ENCODE results near the gene MTSS2. TPM values are rescaled to one million over a fixed set of nuclear protein-coding genes. Genes with fewer than 3 reads are reported as not detected.
"Not testable (repeated sequence)": the region's sequence is repeated elsewhere in the genome, so short reads cannot be mapped to it uniquely, and the experiment has no call there.

The MTSS2 gene
- total RNA-seq, 2 experiments from 2014 or later: 4.6 to 4.8 TPM

DNA sequence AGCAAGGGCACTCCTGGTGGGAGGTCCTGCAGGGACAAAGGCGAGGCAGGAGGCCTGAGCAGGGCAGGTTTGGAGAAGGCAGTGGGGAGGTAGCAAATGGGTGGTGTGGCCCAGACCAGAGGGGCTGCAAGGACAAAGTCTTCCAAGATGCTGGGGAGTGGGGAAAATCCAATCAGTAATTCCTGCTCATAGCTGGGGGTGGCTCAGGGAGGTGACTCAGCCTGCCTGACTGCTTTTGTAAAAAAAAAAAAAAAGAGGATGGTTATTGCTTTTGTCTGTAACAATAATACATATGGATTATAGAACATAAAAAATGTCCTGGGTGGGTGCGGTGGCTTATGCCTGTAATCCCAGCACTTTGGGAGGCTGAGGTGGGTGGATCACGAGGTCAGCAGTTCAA, 34.3 kb downstream of the MTSS2 start:
- no peak overlapping the region for H3K27ac Mint-ChIP-seq
- ATAC-seq (ENCODE audit: low read depth): no peak
- no peak overlapping the region for H3K4me3 Mint-ChIP-seq
- peaks cover 4% of the 10 kb centered on the region for H3K4me1 Mint-ChIP-seq
- H3K36me3 Mint-ChIP-seq: no peaks in the 10 kb centered on the region
- POLR2A ChIA-PET: no interaction called here
- no peak for DNase-seq
- no peaks in the 10 kb centered on the region for H3K9me3 Mint-ChIP-seq
- peaks cover 6% of the 10 kb centered on the region for H3K27me3 Mint-ChIP-seq

DNA sequence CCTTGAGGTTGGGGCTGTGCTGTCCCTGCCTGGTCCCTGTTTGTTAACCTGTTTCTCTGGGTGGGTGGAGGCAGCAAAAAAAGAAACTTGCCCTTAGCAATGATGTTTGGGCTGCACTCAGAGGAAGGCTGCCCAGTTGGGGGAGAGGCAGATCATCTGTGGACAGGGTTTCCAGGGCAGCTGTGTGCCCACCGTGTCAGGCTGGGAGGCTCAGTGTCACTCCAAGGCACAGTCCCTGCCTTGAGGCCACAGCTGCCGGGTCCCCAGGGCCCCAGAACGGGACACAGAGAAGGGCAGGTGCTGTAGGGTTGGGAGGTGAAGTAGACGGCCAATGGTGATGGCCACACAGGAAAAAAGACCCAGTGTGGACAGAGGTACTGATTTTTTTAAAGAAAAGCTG, 35.6 kb downstream of the MTSS2 start:
- Mint-ChIP-seq H3K27me3 (peaks cover 3% of the 10 kb centered on the region), H3K36me3 (no peaks in the 10 kb centered on the region), H3K27ac (no peak overlapping the region), H3K4me1 (peaks cover 4% of the 10 kb centered on the region), H3K9me3 (no peaks in the 10 kb centered on the region), H3K4me3 (no peak overlapping the region)
- POLR2A ChIA-PET: no interaction called here
- DNase-seq: no peak
- no peak for ATAC-seq (ENCODE audit: low read depth)

- DNase-seq: no peak
- H3K36me3 Mint-ChIP-seq: no peaks in the 10 kb centered on the region
- POLR2A ChIA-PET: no interaction called here
Measured at GRCh38 chr16:70649300-70649699, 36.6 kb downstream of the MTSS2 start.

GRCh38 chr16:70648606-70649005, 37.2 kb downstream of the MTSS2 start:
- peaks cover 3% of the 10 kb centered on the region for H3K27me3 Mint-ChIP-seq
- peaks cover under 1% of the 10 kb centered on the region for H3K4me1 Mint-ChIP-seq
- DNase-seq: no peak
- no peak overlapping the region for H3K4me3 Mint-ChIP-seq
- H3K9me3 Mint-ChIP-seq: no peaks in the 10 kb centered on the region
- POLR2A ChIA-PET: no interaction called here
- ATAC-seq (ENCODE audit: low read depth): no peak
- no peak overlapping the region for H3K27ac Mint-ChIP-seq
- no peaks in the 10 kb centered on the region for H3K36me3 Mint-ChIP-seq

More at GRCh38 chr16:70649300-70649699, 36.6 kb downstream of the MTSS2 start:
- H3K4me1 Mint-ChIP-seq: peaks cover 4% of the 10 kb centered on the region
- H3K9me3 Mint-ChIP-seq: no peaks in the 10 kb centered on the region
- no peak overlapping the region for H3K4me3 Mint-ChIP-seq
- no peak overlapping the region for H3K27ac Mint-ChIP-seq
- H3K27me3 Mint-ChIP-seq: peaks cover 3% of the 10 kb centered on the region
- no peak for ATAC-seq (ENCODE audit: low read depth)

DNA sequence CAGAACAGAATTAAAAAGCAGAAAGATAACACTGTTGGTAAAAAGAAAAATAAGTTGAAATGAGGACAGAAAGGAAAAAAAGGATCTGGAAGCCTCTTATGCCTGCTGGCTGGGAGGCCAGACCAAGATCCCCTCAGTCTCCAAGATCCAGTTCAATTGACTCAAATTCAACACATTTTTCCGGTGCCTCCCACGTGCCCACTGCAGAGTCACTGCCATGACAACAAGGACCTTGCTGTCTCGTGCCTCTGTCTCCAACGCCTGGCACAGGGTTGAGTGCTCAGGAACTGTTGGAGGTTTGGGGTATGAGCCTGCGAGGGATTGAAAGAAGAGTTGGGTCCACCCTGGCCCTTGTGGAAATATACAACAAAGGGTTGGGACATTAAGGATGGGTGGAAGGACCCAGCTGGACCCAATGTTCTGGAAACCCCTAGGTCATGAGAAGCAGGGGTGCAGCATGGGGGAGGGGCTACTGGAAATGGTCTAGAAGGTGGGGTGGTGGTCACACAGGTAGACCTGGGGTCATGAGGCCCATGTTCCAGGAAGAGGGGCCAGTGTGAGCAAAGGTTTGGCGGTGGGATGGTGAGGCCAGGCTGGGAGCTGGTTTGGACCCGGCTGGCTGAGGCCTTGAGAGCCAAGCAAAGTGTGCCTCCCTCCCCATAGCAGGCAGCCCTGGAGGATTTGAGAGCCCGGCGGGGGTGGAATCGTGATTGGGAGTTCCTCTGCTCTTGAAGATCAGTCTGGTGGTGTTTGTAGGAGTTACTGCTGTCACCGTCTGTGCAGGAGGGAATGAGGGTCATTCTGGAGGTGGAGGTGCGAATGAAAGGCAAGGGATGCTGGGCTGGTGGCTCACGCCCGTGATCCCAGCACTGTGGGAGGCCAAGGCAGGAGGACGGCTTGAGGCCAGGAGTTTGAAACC, 38.2 kb downstream of the MTSS2 start:
- Mint-ChIP-seq H3K27me3 (peaks cover 3% of the 10 kb centered on the region), H3K4me3 (no peak overlapping the region), H3K36me3 (no peaks in the 10 kb centered on the region), H3K9me3 (no peaks in the 10 kb centered on the region), H3K4me1 (no peaks in the 10 kb centered on the region), H3K27ac (no peak overlapping the region)
- DNase-seq (no peak), ATAC-seq (ENCODE audit: low read depth) (no peak)
- POLR2A ChIA-PET: no interaction called here

GRCh38 chr16:70646260-70647241, 39.3 kb downstream of the MTSS2 start, which contains the start of gene IL34:
IL34 (plus strand) TSS chr16:70646559; CDS start chr16:70646948, 389 bp downstream.
- POLR2A ChIA-PET: no interaction called here
- H3K27ac Mint-ChIP-seq: no peak within 1 kb of the TSS
- H3K4me3 Mint-ChIP-seq: no peak within 1 kb of the TSS
- H3K36me3 Mint-ChIP-seq: no peaks in the 10 kb centered on the region
- H3K9me3 Mint-ChIP-seq: no peaks in the 10 kb centered on the region
- ATAC-seq (ENCODE audit: low read depth): no peak
- no peaks in the 10 kb centered on the region for H3K4me1 Mint-ChIP-seq
- no peak for DNase-seq
- H3K27me3 Mint-ChIP-seq: peaks cover 4% of the 10 kb centered on the region

DNA sequence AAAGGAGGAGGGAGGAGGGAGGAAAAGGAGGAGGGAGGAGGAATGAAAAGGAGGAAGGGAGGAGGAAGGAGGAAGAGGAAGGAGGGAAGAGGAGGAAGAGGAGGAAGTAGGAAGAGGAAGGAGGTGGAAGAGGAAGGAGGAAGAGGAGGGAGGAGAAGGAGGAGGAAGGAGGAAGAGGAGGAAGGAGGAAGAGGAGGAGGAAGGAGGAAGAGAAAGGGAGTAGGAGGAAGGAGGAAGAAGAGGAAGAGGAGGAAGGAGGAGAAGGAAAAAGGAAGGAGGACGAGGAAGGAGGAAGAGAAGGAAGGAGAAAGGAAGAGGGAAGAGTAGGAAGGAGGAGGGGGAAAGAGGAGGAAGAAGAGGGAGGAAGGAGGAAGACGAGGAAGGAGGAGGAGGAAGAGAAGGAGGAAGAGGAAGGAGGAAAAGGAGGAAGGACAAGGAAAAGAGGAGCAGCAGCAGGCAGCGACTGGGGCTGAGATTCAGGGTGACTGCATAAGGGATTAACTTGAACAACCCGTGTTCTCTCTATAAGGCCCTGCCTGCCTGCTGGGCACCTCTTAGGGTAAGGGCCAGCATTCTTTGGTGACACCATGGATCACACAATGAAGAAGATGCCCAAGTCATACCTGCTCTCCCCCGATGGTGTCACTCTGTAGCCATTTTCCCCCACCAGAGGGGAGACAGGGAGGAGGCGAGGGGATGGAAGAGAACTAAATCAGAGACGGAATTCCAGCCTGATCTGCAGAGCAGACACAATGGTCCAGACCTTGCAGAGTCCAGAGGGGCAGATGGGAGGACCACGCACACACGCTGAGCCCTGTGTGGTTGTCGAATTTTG, 40.9 kb downstream of the MTSS2 start:
- no peaks in the 10 kb centered on the region for H3K9me3 Mint-ChIP-seq
- no peaks in the 10 kb centered on the region for H3K36me3 Mint-ChIP-seq
- peaks cover 4% of the 10 kb centered on the region for H3K27me3 Mint-ChIP-seq
- H3K27ac Mint-ChIP-seq: no peak overlapping the region
- no peak overlapping the region for H3K4me3 Mint-ChIP-seq
- DNase-seq (no peak), ATAC-seq (ENCODE audit: low read depth) (no peak)
- POLR2A ChIA-PET: no interaction called here
- H3K4me1 Mint-ChIP-seq: no peaks in the 10 kb centered on the region

DNA sequence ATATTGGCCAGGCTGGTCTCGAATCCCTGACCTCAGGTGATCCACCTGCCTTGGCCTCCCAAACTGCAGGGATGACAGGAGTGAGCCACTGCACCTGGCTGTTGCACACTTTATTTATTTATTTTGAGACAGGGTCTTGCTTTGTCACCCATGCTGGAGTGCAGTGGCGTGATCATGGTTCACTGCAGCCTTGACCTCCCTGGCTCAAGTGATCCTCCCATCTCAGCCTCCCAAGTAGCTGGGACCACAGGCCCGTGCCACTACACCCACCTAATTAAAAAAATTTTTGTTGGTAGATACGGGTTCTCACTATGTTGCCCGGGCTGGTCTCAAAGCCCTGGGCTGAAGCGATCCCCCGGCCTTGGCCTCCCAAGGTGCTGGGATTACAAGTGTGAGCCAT, 42.6 kb downstream of the MTSS2 start:
- H3K27me3 Mint-ChIP-seq; H3K27ac Mint-ChIP-seq; ATAC-seq (ENCODE audit: low read depth); H3K36me3 Mint-ChIP-seq; POLR2A ChIA-PET; H3K4me3 Mint-ChIP-seq; DNase-seq; H3K4me1 Mint-ChIP-seq; H3K9me3 Mint-ChIP-seq: not testable (repeated sequence)

- no peak for ATAC-seq (ENCODE audit: low read depth)
- Mint-ChIP-seq H3K27me3 (peaks cover 7% of the 10 kb centered on the region), H3K4me1 (no peaks in the 10 kb centered on the region), H3K9me3 (no peaks in the 10 kb centered on the region), H3K4me3 (no peak overlapping the region), H3K27ac (no peak overlapping the region), H3K36me3 (no peaks in the 10 kb centered on the region)
- POLR2A ChIA-PET: no interaction called here
- DNase-seq: no peak
Measured at GRCh38 chr16:70642633-70643032, 43.2 kb downstream of the MTSS2 start.

DNA sequence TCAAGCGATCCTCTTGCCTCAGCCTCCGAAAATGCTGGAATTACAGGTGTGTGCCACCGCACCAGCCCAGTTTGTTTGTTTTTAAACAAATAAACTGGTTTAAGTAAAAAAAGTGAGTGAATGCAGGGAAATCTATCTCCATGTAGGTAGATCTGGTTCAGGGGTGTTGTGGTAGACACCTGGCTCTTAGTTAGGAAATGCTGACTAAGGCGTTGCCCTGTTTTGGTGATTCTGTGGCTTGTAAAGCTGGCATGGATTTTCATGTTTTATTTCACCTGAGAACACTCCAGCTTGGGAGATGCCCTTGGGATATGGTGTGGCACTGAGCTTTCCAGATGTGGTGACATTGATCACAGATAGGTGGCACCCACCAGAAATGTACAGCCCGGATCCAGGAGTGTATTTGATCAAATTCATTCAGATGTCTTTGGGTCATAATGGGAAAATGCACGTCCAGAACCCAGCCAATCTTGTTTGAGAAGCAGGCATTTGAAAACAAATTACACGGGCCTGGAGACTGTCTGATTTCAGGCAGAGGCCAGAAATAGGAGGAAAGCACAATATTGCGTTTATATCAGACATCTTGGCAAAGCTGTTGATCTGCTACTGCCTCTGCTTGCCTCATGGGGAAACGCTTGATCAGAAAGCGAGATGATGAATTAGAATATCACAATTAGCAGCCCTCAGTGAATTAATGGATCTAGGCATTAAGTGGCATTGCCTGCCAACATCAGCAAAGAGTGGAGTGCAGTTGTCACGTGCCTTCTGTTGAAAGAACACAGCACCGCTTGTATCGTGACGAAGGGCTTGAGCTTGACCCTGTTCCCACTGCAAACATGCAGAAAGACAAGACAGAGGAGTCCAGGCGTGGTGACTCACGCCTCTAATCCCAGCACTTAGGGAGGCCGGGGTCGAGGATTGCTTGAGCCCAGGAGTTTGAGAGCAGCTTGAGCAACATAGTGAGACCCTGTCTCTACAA, 46.8 kb downstream of the MTSS2 start:
- no peaks in the 10 kb centered on the region for H3K9me3 Mint-ChIP-seq

More for the DNA sequence above, 46.8 kb downstream of the MTSS2 start:
- H3K4me1 Mint-ChIP-seq: no peaks in the 10 kb centered on the region
- POLR2A ChIA-PET: no interaction called here
- ATAC-seq (ENCODE audit: low read depth) (no peak), DNase-seq (no peak)
- H3K27me3 Mint-ChIP-seq: peaks cover 7% of the 10 kb centered on the region
- H3K36me3 Mint-ChIP-seq: no peaks in the 10 kb centered on the region
- H3K4me3 Mint-ChIP-seq: no peak overlapping the region
- H3K27ac Mint-ChIP-seq: no peak overlapping the region

Data from activated naive CD8-positive, alpha-beta T cell treated with anti-CD3 and anti-CD28 coated beads, Interleukin-2, amount 10 ng/mL, durations not matched to agents 7 days and 5 days (primary cell).